ENCODE data around the gene CAMKMT. TPM values are rescaled to one million over a fixed set of nuclear protein-coding genes. Genes with fewer than 3 reads are reported as not detected.

CAMKMT gene
- total and polyA plus RNA-seq, 9 of the 15 experiments (the other 6 are each of a cell fraction or from before 2014, with no cell fraction given): 1.6 to 15.3 (median 7.4) TPM

DNA sequence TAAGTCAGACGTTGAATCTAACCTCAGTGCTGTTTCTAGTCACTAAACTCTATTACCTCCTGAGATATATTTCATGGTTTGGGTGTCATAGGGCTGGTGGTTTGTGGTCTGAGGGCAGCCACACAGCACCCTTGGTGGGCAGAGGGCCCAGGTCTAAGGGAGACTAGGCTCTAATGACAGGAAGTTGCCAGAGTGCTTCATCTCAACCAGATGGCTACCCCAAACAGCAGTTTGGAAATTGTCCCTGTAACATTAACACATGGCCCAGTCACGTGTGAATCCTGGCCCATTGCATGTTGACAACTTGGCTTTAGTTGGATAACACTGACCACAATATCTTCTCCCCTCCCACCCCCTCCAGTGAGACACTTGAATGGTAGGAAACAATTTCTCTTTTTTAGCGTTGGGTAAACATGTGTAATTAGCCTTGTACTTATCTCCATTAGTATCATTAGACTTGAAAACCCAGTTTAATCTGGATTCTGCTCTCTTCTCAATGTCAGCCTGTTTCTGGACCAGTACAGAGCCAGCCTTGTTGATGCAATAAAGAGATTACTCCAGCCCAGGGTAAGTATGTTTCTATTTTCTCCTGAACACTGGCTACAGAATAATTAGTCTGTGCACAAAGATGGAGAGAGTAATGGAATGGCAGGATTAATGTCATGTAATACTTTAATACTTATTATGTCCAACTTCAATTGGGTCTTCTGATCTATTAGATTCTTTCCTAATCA, 392.0 kb downstream of the CAMKMT start:
- H3K9me1 ChIP-seq (ENCODE audit: control insufficient read depth, insufficient read depth, low read length): no peaks in the 10 kb centered on the region
- no peaks in the 10 kb centered on the region for H4K20me1 ChIP-seq (replicated peaks; ENCODE audit: control insufficient read depth, insufficient read depth, low read length)
- in situ Hi-C loops (cut with MboI): no loop called here
- no peaks in the 10 kb centered on the region for H3K9me3 ChIP-seq (replicated peaks; ENCODE audit: control insufficient read depth, insufficient read depth, low read depth, low read length)
- H3K36me3 ChIP-seq (ENCODE audit: control insufficient read depth, insufficient read depth, low read length): no peaks in the 10 kb centered on the region
- DNase-seq (ENCODE audit: extremely low read depth in 1 of 4, low spot score in 3 of 4): no peak
- ATAC-seq: no peak
- H3K27ac ChIP-seq (ENCODE audit: extremely low read depth, low read depth, low read length): no peak overlapping the region
- POLR2A ChIA-PET: no interaction called here
- 0% methylated on average over 3 of the region's 3 CpGs for WGBS (ENCODE audit: insufficient coverage, low coverage, missing lambda C conversion rate)
- H2AFZ ChIP-seq (ENCODE audit: low read depth, low read length): no peak overlapping the region
- H3K9ac ChIP-seq (ENCODE audit: insufficient read depth in 1 of 2, low read depth in 2 of 2, low read length in 2 of 2): no peak overlapping the region
- FAIRE-seq: no peak
- intact Hi-C loops (cut with micrococcal nuclease): no loop called here
- no peak overlapping the region for H3K4me2 ChIP-seq (ENCODE audit: insufficient read depth, low read length)
- no peak overlapping the region for H3K4me3 ChIP-seq
- BruUV-seq (replicated peaks): no TSS peak
- peaks cover 0 to 5% of the 10 kb centered on the region in 2 experiments; a peak in 2 of 5 replicates for H3K4me1 ChIP-seq (replicated peaks in 1 of 2; ENCODE audit: control insufficient read depth in 2 of 2, insufficient read depth in 2 of 2, low read length in 2 of 2)
- CTCF ChIA-PET (ENCODE audit: low intra/inter-chr PET ratio): no interaction called here
- no peaks in the 10 kb centered on the region for H3K79me2 ChIP-seq (ENCODE audit: control insufficient read depth, insufficient read depth, low read length)
- TF ChIP-seq L3MBTL2 (IDR thresholded peaks at IDR 0.05) (peak; percentile 36; the same call in 1 of the 2 replicates), SMARCC2 (IDR thresholded peaks at IDR 0.05; ENCODE audit: low read depth) (no peak), MCM5 (IDR thresholded peaks at IDR 0.05; ENCODE audit: low read depth) (no peak), RAD51 (IDR thresholded peaks at IDR 0.05; ENCODE audit: borderline replicate concordance, low read depth) (peak; percentile 31; the same call in 1 of the 2 replicates), ZNF584 (CRISPR knock-in tag; IDR thresholded peaks at IDR 0.05; ENCODE audit: low read depth) (peak; percentile 73; the same call in 1 of the 2 replicates), FOXK2 (conservative IDR thresholded peaks at IDR 0.05 in 1 of 2, IDR thresholded peaks at IDR 0.05 in 1 of 2; ENCODE audit: low read depth in 2 of 2) (0 out of 4 replicates have a peak, but pooled peaks of 1 of the 2 experiments have one; percentile 19), WHSC1 (IDR thresholded peaks at IDR 0.05; ENCODE audit: low read length) (no peak), BHLHE40 (IDR thresholded peaks at IDR 0.05; ENCODE audit: low read length) (0 out of 2 replicates have a peak, but pooled peaks have one; percentile 41)
- TF ChIP-seq, protein P1, sequence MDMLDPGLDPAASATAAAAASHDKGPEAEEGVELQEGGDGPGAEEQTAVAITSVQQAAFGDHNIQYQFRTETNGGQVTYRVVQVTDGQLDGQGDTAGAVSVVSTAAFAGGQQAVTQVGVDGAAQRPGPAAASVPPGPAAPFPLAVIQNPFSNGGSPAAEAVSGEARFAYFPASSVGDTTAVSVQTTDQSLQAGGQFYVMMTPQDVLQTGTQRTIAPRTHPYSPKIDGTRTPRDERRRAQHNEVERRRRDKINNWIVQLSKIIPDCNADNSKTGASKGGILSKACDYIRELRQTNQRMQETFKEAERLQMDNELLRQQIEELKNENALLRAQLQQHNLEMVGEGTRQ (CRISPR knock-in tag; IDR thresholded peaks at IDR 0.05): 0 out of 2 replicates have a peak, but pooled peaks have one; percentile 26
- TF ChIP-seq, protein P2, sequence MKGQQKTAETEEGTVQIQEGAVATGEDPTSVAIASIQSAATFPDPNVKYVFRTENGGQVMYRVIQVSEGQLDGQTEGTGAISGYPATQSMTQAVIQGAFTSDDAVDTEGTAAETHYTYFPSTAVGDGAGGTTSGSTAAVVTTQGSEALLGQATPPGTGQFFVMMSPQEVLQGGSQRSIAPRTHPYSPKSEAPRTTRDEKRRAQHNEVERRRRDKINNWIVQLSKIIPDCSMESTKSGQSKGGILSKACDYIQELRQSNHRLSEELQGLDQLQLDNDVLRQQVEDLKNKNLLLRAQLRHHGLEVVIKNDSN (CRISPR knock-in tag; IDR thresholded peaks at IDR 0.05): peak; percentile 32; the same call in 1 of the 2 replicates
- TF ChIP-seq, protein P3, sequence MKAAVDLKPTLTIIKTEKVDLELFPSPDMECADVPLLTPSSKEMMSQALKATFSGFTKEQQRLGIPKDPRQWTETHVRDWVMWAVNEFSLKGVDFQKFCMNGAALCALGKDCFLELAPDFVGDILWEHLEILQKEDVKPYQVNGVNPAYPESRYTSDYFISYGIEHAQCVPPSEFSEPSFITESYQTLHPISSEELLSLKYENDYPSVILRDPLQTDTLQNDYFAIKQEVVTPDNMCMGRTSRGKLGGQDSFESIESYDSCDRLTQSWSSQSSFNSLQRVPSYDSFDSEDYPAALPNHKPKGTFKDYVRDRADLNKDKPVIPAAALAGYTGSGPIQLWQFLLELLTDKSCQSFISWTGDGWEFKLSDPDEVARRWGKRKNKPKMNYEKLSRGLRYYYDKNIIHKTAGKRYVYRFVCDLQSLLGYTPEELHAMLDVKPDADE (conservative IDR thresholded peaks at IDR 0.05; ENCODE audit: control insufficient read depth, low read depth, low read length): no peak
- no peaks in the 10 kb centered on the region for H3K27me3 ChIP-seq (ENCODE audit: control insufficient read depth in 2 of 2, insufficient read depth in 2 of 2, low read length in 2 of 2)
